GM12878 (cell line): ENCODE measurements around the gene GBA2. TPM values are rescaled to one million over a fixed set of nuclear protein-coding genes. Genes with fewer than 3 reads are reported as not detected.

Experiments
- ATAC-seq: fragments of 200-7000 bp; cut with Tn5 transposase; 3 replicates; pipeline ENCODE4 v1.9.1; 2020; ENCODE audit warnings: mild to moderate bottlenecking, moderate library complexity
- BruUV-seq: library from RNA; stranded (reverse); fragments of 400-500 nt; replicated peaks from 2 replicates; lab custom pipeline; 2021; lab: Mats Ljungman, UMichigan
- CTCF ChIA-PET: fragments of 300-600 bp; sonication (Branson Sonifier 250); formaldehyde crosslinking; extraction: SDS; loops from one replicate; lab custom pipeline; 2021; ENCODE audit warnings: inconsistent platforms; lab: Yijun Ruan, JAX
- POLR2A ChIA-PET: fragments of 350-600 bp; formaldehyde crosslinking; extraction: SDS; loops from one replicate; lab custom pipeline; 2021; ENCODE audit warnings: inconsistent platforms; lab: Charles Lee
- RAD21 ChIA-PET: fragments of 300-600 bp; sonication (Branson Sonifier 250); formaldehyde crosslinking; loops from one replicate; lab custom pipeline; 2023; ENCODE audit warnings: antibody characterized with exemption; ENCODE audit not compliant: unreplicated experiment; lab: Charles Lee
- SMC1A ChIA-PET: fragments of 300-600 bp; sonication (Branson Sonifier 250); formaldehyde crosslinking; loops from one replicate; lab custom pipeline; 2023; ENCODE audit not compliant: unreplicated experiment, uncharacterized antibody; lab: Charles Lee
- DNase-seq: peaks from one replicate; pipeline ENCODE4 v3.0.0-alpha.2; 2011; ENCODE audit warnings: low read depth, low spot score
- FAIRE-seq: peaks from 3 replicates; lab custom pipeline; 2011; peaks lifted over from hg19 to GRCh38; lab: Jason Lieb, UNC
- H2AFZ ChIP-seq: 2 replicates; pipeline ENCODE4 v1.6.0; 2011; ENCODE audit warnings: low read depth, low read length, control low read depth; ENCODE audit not compliant: control insufficient read depth
- H3K27ac ChIP-seq: 2 replicates; pipeline ENCODE4 v1.5.1; 2011; ENCODE audit warnings: control low read depth; ENCODE audit not compliant: control insufficient read depth, insufficient read depth
- H3K27me3 ChIP-seq, 2 experiments: replicated peaks in 1 of 2; 2 replicates each; pipeline versions ENCODE4 v1.6.0 to v1.6.1; 2011; ENCODE audit warnings: low read length in 1 of 2; ENCODE audit not compliant: control insufficient read depth in 2 of 2, insufficient read depth in 2 of 2
- H3K36me3 ChIP-seq, 2 experiments: 2 replicates each; pipeline ENCODE4 v1.5.1; 2011; ENCODE audit warnings: low read length in 1 of 2; ENCODE audit not compliant: control insufficient read depth in 2 of 2, insufficient read depth in 2 of 2
- H3K4me1 ChIP-seq: 2 replicates; pipeline ENCODE4 v1.6.1; 2011; ENCODE audit warnings: mild to moderate bottlenecking, low read length, moderate library complexity, mixed read lengths; ENCODE audit not compliant: control insufficient read depth, insufficient read depth
- H3K4me2 ChIP-seq: 2 replicates; pipeline ENCODE4 v1.6.0; 2011; ENCODE audit warnings: control low read depth; ENCODE audit not compliant: control insufficient read depth, insufficient read depth
- H3K4me3 ChIP-seq: fragments of 200-600 bp; sonication (generic); 2 replicates; pipeline ENCODE4 v1.5.1; 2016
- H3K79me2 ChIP-seq: 2 replicates; pipeline ENCODE4 v1.6.0; 2011; ENCODE audit warnings: low read length; ENCODE audit not compliant: control insufficient read depth, insufficient read depth
- H3K9ac ChIP-seq: 2 replicates; pipeline ENCODE4 v1.8.0; 2011; ENCODE audit warnings: low read length, control low read depth, mixed read lengths; ENCODE audit not compliant: control insufficient read depth, insufficient read depth
- H3K9me3 ChIP-seq: replicated peaks from 3 replicates; pipeline ENCODE4 v1.5.1; 2011; ENCODE audit warnings: mild to moderate bottlenecking, low read length; ENCODE audit not compliant: control insufficient read depth, insufficient read depth
- H4K20me1 ChIP-seq: 2 replicates; pipeline ENCODE4 v1.6.0; 2011; ENCODE audit not compliant: control insufficient read depth, insufficient read depth
- NRF1 ChIP-seq: conservative IDR thresholded peaks from 2 replicates; pipeline ENCODE4 v1.6.1; 2011; ENCODE audit warnings: mild to moderate bottlenecking, low read depth, low read length, improper control_type of control experiment
- POLR2A ChIP-seq: IDR thresholded peaks from 2 replicates; pipeline ENCODE4 v1.6.1; 2011; ENCODE audit warnings: low read depth, mild to moderate bottlenecking, low read length
- POLR2AphosphoS5 ChIP-seq: IDR thresholded peaks from 2 replicates; pipeline ENCODE4 v1.6.1; 2011; ENCODE audit warnings: mild to moderate bottlenecking, low read length, inconsistent platforms
- RELB ChIP-seq: fragments of 450-650 bp; IDR thresholded peaks from 2 replicates; pipeline ENCODE4 v1.6.1; 2017; ENCODE audit warnings: low read depth, mild to moderate bottlenecking, moderate library complexity
- SUZ12 ChIP-seq: fragments of 200-600 bp; sonication (generic); IDR thresholded peaks from one replicate; pipeline ENCODE4 v1.6.1; 2018; ENCODE audit warnings: antibody characterized with exemption, mild to moderate bottlenecking; ENCODE audit not compliant: unreplicated experiment
- ZBTB11 ChIP-seq: fragments of 450-650 bp; formaldehyde crosslinking; IDR thresholded peaks from 2 replicates; pipeline ENCODE4 v1.5.0; 2022; ENCODE audit warnings: mild to moderate bottlenecking, missing genetic modification characterization
- WGBS: methylation state at CpG from one replicate; pipeline ENCODE4 v1.1.6; 2016; ENCODE audit warnings: low lambda C conversion rate; ENCODE audit not compliant: insufficient replicate concordance, insufficient coverage; ENCODE audit errors: missing lambda C conversion rate; 5-methylcytosine and 5-hydroxymethylcytosine counted together
- in situ Hi-C: fragments of 300-500 bp; cut with MboI; formaldehyde crosslinking; loops from 9 replicates; pipeline ENCODE4 v1.14.3; 2018; ENCODE audit warnings: mixed read lengths
- intact Hi-C: fragments of 100-400 bp; cut with micrococcal nuclease; formaldehyde crosslinking; loops from one replicate; pipeline ENCODE4 v1.14.2; 2022; ENCODE audit not compliant: unreplicated experiment
- polyA plus RNA-seq, 11 experiments: library from polyadenylated mRNA; depleted of rRNA in 4 of 11; unstranded in 6 of 11; stranded (reverse) in 5 of 11; fragments of >200 nt; fragmentation: Nextera tagmentation in 4 of 11; fragmentation: Illumina TruSeq in 1 of 11; extraction: Ambion mirVana in 4 of 11; extraction: Trizol in 1 of 11; gene quantifications; 1 replicate in 1 of 11; 2 replicates in 10 of 11; pipeline versions ENCODE4 v1.2.1 to v1.2.3, GENCODE V29; 2011 to 2016; ENCODE audit warnings: inconsistent platforms in 2 of 11, missing spikeins in 2 of 11, low read depth in 1 of 11
- total RNA-seq, 4 experiments: library from RNA; depleted of rRNA in 3 of 4; stranded (reverse); fragments of >200 nt in 3 of 4; fragmentation: Illumina TruSeq in 1 of 4; extraction: Trizol in 1 of 4; gene quantifications; 2 replicates each; pipeline versions ENCODE4 v1.2.1 to v1.2.3, GENCODE V29; 2013 to 2021

The GBA2 gene
- total and polyA plus RNA-seq, 10 of the 15 experiments (the other 5 are each of a cell fraction or from before 2014, with no cell fraction given): 15.3 to 45.1 (median 29.1) TPM

- TF ChIP-seq ZBTB11 (no peak), POLR2AphosphoS5 (no peak), NRF1 (no peak)
- TF ChIP-seq, all 136 proteins: peak for 0
Measured at GRCh38 chr9:35741740-35742139, 7.3 kb downstream of the GBA2 start (continued).

- Histone ChIP-seq H3K4me2 (no peak overlapping the region), H2AFZ (no peak overlapping the region), H3K79me2 (peaks cover 6% of the 10 kb centered on the region), H3K27ac (no peak overlapping the region), H3K27me3 (no peaks in the 10 kb centered on the region), H3K9ac (no peak overlapping the region), H3K4me3 (no peak overlapping the region)
- in situ Hi-C loops: no loop called here
- WGBS: 96% methylated on average over 6 of the region's 6 CpGs
- no peak for ATAC-seq
- TF ChIP-seq SUZ12: no peak
- peak; percentile 30; the same call in 1 of the 2 replicates for TF ChIP-seq POLR2A
- TF ChIP-seq RELB: no peak
- TF ChIP-seq, all 136 proteins: peak for 1
- FAIRE-seq: no peak
- Histone ChIP-seq H3K9me3 (no peaks in the 10 kb centered on the region), H4K20me1 (no peaks in the 10 kb centered on the region), H3K4me1 (no peaks in the 10 kb centered on the region; the same call in 1 of the 2 replicates), H3K36me3 (peaks cover 36 to 55% of the 10 kb centered on the region in 2 experiments)
- intact Hi-C loops: no loop called here
- POLR2A ChIA-PET: interaction anchor here (1.1 to 2.3 kb wide), 3 partner anchors 8 to 13 kb away, joined by 3 to 8 read pairs (median 4); partner anchors contain the start of genes CREB3 and TLN1
- RAD21 ChIA-PET: no interaction called here
- BruUV-seq: no TSS peak
- SMC1A ChIA-PET: interaction anchor here (1.7 kb wide), 1 partner anchor 79 kb away, joined by 3 read pairs; no protein-coding TSS in a partner anchor
- CTCF ChIA-PET: no interaction called here
- no peak for DNase-seq
Measured at GRCh38 chr9:35740243-35740642, 8.8 kb downstream of the GBA2 start.
